Rectal smooth muscle tissue (tissue), 1 donor: ENCODE results near the gene DERL2.

Experiments
- H3K27ac ChIP-seq: one replicate; pipeline ENCODE4 v1.7.0; 2013; ENCODE audit warnings: low read depth, low read length, inconsistent platforms
- H3K27me3 ChIP-seq: one replicate; pipeline ENCODE4 v1.7.0; 2013; ENCODE audit warnings: low read length; ENCODE audit not compliant: control insufficient read depth, insufficient read depth
- H3K36me3 ChIP-seq: one replicate; pipeline ENCODE4 v1.7.0; 2013; ENCODE audit warnings: low read length; ENCODE audit not compliant: control insufficient read depth, insufficient read depth
- H3K4me1 ChIP-seq: one replicate; pipeline ENCODE4 v1.7.0; 2013; ENCODE audit warnings: low read length; ENCODE audit not compliant: control insufficient read depth, insufficient read depth
- H3K4me3 ChIP-seq: one replicate; pipeline ENCODE4 v1.7.0; 2013; ENCODE audit warnings: low read length
- H3K9ac ChIP-seq: one replicate; pipeline ENCODE4 v1.7.0; 2013; ENCODE audit warnings: low read length

Gene DERL2

DNA sequence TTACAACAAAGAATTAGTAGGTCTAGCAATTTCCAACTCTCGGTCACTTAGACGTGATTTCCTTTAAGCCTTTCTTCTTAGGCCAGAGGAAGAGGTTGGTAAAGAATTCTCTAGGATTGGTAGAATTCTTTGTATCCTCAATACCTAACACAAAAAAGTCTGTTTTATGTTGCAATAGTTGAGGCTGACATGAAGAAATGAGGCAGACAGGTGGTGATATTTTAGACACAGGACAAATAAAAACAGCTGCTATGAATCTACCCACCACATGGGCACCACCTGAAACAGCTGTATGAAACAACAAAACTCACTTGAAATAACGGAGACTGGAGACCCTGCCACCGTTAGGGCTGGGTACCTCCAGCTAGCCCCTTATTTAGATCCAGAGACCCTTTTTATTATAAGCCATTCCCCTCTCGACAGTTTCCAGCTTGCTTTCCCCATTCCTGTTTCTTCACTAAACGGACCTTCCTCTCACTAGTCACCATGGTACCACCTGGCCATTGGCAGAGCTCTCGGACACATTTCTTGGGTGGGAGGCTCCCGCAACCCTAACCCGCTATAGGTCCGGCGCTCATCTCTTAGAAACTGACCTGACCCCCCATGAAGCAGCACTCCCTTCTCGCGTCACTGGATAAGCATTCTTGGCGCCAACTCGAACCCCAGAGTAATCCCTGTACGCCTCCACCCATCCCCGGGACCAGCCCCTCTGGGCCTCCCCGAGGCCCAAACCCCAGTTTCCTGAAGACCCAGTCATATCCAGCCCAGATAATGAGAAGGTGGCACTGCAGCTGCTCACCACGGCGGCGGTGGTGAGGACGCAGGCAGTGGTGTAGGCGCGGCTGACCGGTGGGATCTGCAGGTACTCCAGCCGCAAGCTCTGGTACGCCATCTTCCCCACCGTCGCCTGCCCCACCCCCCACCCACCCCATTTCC is at the start of gene DERL2:
DERL2 (minus strand) TSS at position 909 of the 936 bp plus-strand sequence; CDS start at position 892, 17 bp downstream.
- Histone ChIP-seq H3K36me3 (peaks cover 21% of the 10 kb centered on the region), H3K4me3 (peak within 1 kb of the TSS; percentile 83), H3K4me1 (peaks cover 14% of the 10 kb centered on the region)

DNA sequence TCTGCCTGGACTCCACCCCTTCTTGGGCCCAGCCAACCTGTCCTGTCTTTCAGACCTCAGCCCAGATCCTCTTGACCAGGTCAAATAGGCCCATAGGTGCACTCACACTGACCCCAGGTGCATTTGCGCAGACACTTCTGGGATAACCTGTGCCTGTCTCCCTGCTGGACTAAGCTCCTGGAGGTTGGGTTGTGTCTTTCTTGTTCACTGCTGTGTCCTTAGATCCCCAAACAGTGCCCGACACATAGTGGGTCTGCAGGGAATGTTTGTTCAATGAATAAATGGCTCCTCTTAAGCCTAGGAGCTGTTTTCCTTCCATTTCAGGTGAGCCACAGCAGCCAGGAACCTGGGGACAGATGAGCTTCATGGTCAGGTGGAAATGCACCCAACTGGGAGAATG is 49.5 kb upstream of the DERL2 start:
- peaks cover 3% of the 10 kb centered on the region for H3K36me3 ChIP-seq
- no peak overlapping the region for H3K4me3 ChIP-seq
- H3K27me3 ChIP-seq: no peaks in the 10 kb centered on the region
- H3K27ac ChIP-seq: no peak overlapping the region
- no peak overlapping the region for H3K9ac ChIP-seq
- H3K4me1 ChIP-seq: no peaks in the 10 kb centered on the region

More for the DNA sequence above, at the start of gene DERL2:
- peak within 1 kb of the TSS; percentile 99 for H3K27ac ChIP-seq
- peak within 1 kb of the TSS; percentile 81 for H3K9ac ChIP-seq
- no peaks in the 10 kb centered on the region for H3K27me3 ChIP-seq

DNA sequence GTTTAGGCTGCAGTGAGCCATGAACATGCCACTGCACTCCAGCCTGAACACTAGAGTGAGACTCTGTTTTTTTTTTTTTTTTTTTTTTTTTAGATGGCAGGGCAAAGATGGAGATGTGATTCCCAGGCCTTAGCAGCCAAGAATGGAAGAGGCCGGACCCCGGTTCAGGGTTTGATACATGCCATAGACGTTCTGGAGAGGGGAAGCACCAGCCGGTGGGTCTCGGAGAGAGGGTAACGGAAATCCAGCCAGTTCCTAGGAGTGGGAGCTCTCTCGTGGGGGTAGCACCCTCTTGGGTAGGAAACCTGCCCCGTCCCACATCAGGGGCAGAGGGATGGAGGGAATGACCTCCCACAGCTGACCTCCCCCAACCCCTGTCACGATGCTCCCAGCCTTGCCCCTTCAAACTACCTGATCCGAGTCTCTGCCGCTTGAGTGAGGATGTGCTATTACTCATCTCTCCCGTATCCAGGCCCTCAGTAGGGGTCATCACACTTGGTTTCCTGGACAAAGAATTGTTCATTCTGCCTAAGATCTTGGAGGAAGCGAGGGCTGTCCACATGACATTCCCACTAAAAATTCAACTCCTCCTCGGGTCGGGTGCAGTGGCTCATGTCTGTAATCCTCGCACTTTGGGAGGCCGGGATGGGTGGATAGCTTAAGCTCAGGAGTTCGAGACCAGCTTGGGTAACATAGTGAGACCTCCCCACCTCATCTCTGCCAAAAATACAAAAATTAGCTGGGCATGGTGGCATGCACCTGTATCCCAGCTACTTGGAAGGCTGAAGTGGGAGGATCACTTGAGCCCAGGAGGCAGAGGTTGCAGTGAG is 47.7 kb upstream of the DERL2 start:
- Histone ChIP-seq H3K4me3 (no peak overlapping the region), H3K27ac (no peak overlapping the region), H3K4me1 (no peaks in the 10 kb centered on the region), H3K27me3 (no peaks in the 10 kb centered on the region), H3K9ac (no peak overlapping the region), H3K36me3 (peaks cover 6% of the 10 kb centered on the region)

DNA sequence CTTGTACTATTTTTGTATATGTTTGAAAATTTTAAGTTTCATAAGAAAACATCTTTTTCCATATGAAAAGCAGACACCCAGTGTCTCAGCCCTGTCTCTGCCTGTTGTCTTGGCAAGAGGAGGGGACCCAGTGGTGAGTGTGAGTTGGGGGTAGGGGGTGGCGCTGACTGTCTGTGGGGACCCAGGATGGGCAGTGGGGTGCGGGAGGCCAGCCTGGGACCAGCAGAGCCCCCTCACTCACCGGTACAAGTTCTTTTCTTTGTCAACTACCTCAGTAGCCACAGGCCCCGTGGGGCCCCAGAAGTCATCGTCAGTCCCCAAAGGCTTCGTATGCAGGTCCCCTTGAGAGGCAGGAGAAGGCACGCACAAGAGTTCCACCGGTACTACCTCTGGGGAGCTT is 46.6 kb upstream of the DERL2 start:
- H3K36me3 ChIP-seq: peaks cover 4% of the 10 kb centered on the region
- no peak overlapping the region for H3K9ac ChIP-seq
- no peaks in the 10 kb centered on the region for H3K4me1 ChIP-seq
- no peak overlapping the region for H3K4me3 ChIP-seq
- no peaks in the 10 kb centered on the region for H3K27me3 ChIP-seq
- no peak overlapping the region for H3K27ac ChIP-seq

DNA sequence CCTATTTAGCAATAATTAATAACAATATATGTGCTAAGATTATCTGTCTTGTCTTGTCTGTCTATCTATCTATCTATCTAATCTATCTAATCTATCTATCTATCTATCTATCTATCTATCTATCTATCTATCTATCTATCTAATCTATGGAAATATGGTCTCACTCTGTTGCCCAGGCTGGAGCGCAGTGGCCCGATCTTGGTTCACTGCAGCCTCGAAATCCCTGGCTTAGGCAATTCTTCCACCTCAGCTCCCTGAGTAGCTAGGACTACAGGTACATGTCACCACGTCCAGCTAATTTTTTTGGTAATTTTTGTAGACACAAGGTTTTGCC is 45.1 kb upstream of the DERL2 start:
- H3K4me3 ChIP-seq: no peak overlapping the region
- peaks cover 7% of the 10 kb centered on the region for H3K4me1 ChIP-seq
- H3K27me3 ChIP-seq: no peaks in the 10 kb centered on the region
- peaks cover 4% of the 10 kb centered on the region for H3K36me3 ChIP-seq
- no peak overlapping the region for H3K9ac ChIP-seq
- H3K27ac ChIP-seq: no peak overlapping the region

DNA sequence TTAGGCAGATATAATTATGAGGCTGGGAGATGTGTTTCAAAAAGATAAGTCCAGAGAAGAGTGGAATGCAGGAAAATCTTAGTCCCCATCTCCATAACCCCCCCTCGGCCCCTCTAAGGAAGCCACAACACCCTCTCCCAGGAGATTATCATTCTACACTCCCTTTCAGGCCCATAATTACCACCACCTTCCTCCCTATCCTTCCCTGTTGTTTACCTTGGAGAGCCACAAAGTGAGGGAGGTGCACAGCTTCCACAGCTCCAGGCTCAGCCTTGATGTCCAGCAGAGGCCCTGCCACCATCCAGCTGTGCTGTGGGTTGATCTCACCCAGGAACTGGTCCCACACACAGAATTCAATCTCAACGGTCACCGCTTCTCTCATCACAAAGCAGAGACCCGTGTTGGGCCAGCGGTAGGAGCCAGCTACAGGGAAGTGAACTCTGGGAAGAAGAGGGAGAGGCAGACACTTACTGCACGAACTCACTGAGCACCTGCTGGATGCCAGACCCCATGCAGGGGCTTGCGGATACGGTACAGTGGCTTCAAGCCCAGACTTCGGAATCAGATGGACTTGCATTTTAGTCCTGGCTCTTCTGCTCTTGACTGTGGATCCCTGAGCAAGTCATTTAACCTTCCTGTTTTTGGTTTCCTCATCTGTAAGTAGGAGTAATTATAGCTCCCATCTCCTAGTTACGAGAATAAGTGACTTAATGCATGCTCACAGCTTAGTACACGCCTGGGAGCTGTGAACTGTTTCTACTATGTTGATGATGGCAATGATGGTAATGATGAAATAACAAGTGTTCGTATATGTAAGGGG is 44.5 kb upstream of the DERL2 start:
- peaks cover 4% of the 10 kb centered on the region for H3K36me3 ChIP-seq
- peaks cover 7% of the 10 kb centered on the region for H3K4me1 ChIP-seq
- no peak overlapping the region for H3K4me3 ChIP-seq
- no peaks in the 10 kb centered on the region for H3K27me3 ChIP-seq
- no peak overlapping the region for H3K27ac ChIP-seq
- H3K9ac ChIP-seq: no peak overlapping the region

DNA sequence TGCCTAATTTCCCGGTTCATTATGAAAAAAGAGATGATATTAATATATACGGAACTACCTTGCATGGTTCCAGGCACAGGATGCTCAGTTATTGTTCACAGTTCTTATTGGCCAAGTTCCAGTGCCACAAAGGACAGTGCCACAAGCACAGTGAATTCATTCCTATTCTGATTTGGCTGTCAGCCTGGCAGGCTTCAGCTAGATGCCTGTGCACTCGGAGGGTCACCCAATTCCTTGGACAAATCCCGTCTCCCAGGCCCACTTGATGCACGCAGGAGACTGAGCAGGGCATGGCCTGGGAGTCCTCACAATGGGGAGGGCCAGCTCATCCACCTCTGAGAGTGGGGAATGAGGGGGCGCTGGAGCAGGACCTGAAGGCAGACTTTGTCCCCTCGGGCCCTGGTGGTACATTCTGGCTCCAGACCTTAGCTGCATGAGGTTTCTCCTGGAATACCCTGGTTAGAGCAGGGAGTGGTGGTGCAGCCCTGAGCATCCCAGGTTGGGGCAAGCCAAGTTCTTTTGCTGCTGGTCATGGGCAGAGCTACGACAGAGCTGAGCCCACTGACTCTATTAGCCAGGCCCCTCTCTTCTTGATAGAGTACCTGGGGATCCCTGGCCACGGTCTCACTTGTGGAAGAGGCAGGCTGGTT is 41.7 kb upstream of the DERL2 start:
- Histone ChIP-seq H3K27ac (peak overlapping the region; percentile 87), H3K27me3 (no peaks in the 10 kb centered on the region), H3K9ac (no peak overlapping the region), H3K36me3 (peaks cover 4% of the 10 kb centered on the region), H3K4me1 (peaks cover 7% of the 10 kb centered on the region), H3K4me3 (no peak overlapping the region)

DNA sequence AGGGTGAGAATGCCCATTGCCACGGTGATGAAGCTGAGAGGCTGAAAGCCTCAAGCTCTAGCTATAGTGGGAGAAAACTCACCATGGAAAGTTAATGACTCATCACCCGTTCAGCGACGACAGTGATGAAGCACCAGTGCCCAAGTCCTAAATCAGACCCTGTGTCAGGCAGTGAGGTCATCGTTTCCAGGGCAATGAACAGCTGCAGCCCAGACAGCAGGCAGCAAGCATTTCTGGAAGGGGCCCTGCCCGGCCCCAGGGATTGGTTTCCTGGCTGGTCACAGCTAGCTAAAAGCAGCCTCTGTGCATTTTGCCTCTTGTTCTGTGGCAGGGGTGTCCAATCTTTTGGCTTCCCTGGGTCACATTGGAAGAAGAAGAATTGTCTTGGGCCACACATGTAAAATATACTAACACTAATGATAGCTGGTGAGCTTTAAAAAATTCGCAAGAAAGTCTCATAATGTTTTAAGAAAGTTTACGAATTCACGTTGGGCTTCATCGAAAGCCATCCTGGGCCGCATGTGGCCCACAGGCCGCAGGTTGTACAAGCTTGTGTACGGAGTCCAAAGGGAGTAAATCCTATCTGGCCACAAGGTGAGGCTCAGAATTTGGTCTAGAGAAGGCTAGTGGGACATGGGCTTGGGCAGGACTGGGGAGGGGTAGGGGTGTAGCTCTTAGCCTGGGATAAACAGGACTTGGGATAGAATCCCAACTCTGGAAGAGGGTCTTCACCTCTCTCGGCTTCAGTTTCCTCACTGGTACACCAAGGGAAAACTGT is 41.0 kb upstream of the DERL2 start:
- no peak overlapping the region for H3K9ac ChIP-seq
- H3K4me3 ChIP-seq: no peak overlapping the region
- peak overlapping the region; percentile 87 for H3K27ac ChIP-seq
- peaks cover 7% of the 10 kb centered on the region for H3K4me1 ChIP-seq
- no peaks in the 10 kb centered on the region for H3K27me3 ChIP-seq
- peaks cover 4% of the 10 kb centered on the region for H3K36me3 ChIP-seq

DNA sequence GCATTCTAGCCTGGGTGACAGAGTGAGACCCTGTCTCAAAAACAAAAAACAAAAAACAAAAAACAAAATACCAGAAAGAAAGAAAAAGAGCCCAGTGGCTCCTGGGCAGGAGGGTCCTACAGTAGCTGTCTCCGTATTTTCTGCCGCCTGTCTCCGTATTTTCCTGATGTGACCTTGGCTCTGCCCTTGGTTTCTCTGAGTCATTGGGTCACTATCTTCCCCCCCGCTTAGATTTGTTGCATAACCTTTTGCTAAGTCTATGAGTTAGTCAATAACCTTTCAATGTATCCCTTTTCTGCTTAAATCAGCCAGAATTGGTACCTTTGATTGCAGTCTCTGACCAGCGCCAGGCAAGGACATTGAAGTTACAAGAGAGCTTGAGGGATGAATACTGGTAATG is 37.3 kb upstream of the DERL2 start:
- H3K9ac ChIP-seq: no peak overlapping the region
- H3K27ac ChIP-seq: no peak overlapping the region
- H3K27me3 ChIP-seq: no peaks in the 10 kb centered on the region
- H3K4me3 ChIP-seq: no peak overlapping the region
- H3K36me3 ChIP-seq: no peaks in the 10 kb centered on the region
- H3K4me1 ChIP-seq: peaks cover 7% of the 10 kb centered on the region

DNA sequence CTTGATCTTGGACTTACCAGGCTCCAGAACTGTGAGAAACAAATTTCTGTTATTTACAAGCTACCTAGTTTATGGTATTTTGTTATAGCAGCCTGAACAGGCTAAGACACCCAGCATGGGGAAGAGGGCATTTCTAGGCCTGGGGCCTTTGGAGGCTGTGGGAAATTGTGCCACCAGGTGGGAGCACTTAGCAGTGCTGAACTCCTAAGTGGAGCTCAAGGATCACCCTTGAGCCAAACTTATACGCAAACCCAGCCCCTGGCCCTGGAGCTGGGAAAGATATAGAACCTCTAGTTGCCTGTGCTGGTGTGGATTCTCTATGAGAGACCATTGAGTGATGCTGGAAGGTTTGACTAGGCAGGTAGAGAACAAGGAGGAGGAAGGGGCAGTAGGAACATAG is 36.5 kb upstream of the DERL2 start:
- no peaks in the 10 kb centered on the region for H3K27me3 ChIP-seq
- H3K9ac ChIP-seq: no peak overlapping the region
- H3K4me1 ChIP-seq: peaks cover 7% of the 10 kb centered on the region
- no peak overlapping the region for H3K4me3 ChIP-seq
- no peak overlapping the region for H3K27ac ChIP-seq
- H3K36me3 ChIP-seq: no peaks in the 10 kb centered on the region

DNA sequence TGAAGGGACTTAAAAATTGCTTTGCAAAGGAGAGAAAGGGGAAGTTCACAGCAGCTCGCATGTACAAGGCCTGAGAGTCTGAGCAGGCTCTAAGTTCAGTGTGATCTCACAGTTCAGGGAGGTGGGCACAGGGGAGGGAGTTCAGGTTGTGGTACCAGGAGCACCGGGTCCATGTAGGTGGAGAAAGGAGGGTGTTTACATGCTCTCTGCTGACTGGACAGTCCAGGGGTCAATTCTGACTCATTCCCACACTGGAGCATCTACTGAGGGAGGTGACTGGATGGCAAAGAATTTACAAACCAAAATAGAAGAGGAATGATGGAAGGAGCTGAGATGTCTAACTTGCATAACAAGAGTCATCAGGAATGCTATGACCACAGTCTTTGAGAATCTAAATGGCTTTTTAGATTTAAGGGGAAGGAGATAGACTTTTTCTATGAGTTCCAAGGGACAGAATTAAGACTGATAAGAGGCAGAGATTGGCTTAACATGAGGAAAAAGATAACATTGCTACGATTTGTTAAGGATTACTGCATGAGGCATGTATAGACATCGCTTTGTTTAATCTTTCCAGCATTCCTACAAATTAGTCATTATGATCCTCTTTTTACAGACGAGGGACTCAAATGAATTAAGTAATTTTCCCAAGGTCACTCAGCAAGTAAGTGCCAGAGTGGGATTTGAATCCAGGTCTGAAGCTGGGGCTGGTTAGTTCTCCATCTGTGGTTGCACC is 30.2 kb upstream of the DERL2 start:
- Histone ChIP-seq H3K27ac (peak overlapping the region; percentile 60), H3K4me3 (no peak overlapping the region), H3K9ac (no peak overlapping the region), H3K27me3 (no peaks in the 10 kb centered on the region), H3K4me1 (peaks cover 4% of the 10 kb centered on the region), H3K36me3 (peaks cover 6% of the 10 kb centered on the region)
